Stimulated activated CD8-positive, alpha-beta memory T cell treated with anti-CD3 and anti-CD28 coated beads, Interleukin-15, amount 100 ng/mL, for 4 hours (primary cell): ENCODE data around the gene PYROXD2.

Source experiments
- DNase-seq, 2 donors: peaks; one replicate each; pipeline ENCODE4 v3.0.0-alpha.2; 2020; ENCODE audit warnings: low read depth in 2 of 2

The PYROXD2 gene

GRCh38 chr10:98415731-98416119 is 743 bp upstream of the PYROXD2 start:
- no peak for DNase-seq

DNA sequence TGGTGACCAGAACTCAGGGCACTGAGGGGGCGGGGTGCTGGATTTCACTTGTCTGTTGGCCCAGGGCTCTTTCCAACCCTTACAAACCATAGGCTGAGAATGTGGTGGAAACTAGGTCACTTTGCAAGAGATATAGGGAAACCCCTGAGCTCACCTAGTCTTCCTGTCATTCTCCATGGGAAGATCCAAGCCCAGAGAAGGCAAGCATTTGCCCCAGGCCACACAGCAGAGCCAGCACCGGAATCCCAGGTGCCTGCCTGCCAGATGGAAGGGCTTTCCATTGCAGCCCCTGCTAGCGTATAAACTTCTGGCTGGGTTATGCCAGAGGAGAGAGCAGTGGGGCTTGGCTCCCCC is 427 bp downstream of the PYROXD2 start:
- DNase-seq, result no peak

DNA sequence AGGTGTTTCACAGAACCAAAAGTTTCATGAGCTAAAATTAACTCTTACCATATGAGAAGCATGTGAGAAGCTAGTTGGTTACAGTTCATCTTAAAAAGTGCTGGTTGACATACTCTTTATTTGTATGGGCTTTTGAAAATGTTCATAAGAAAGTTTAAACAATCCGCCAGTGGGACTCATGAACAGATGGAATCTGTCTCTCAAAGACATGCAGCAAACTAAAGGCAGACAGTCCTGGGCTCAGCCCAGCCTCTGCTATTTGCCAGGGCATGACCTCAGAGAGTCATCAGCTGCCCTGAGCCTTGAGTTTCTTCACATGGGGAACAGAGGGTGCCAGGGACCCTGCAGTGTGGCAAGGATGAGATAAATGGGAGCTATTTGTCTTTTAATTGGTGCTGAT is 3.2 kb downstream of the PYROXD2 start:
- no peak for DNase-seq

DNA sequence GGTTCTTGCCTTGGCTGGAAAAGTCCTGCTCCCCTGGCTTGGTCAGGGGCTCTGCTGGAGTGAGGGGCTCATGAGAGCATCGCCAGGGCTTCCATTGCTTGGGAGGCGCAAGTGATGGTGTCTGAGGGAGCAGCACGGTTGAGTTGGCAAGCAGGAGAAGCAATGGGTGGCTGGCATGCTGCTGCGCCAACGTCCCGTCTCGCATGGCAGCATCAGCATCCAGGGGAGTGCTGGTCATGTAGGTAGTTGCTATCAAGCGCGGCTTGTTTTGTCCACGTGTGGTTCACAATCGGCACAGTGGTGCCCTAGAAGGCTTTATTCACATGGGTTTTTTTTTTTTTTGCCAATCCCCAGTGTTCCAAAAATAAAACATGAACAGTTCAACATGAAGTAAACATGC is 3.8 kb downstream of the PYROXD2 start:
- no peak for DNase-seq

DNA sequence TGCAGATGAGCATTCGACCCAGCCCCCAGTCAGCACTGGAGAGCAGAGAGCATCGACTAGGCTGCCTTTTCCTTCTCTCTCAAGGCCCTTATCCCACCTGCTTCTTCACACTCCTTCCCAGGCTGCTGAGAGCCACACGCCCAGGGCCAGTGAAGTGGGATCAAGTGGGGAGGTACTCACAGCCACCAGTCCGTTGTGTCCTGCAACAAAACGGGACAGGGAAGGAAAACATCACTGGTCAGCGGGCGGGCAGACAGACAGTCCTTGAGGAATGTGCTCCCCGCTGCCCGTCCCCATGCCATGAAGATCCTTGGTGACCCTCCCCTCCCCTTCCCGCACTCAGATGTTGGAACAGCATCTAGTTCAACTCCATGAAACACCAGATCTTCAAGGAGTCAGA is 4.2 kb downstream of the PYROXD2 start:
- DNase-seq, result no peak

GRCh38 chr10:98410135-98410743 is 4.7 kb downstream of the PYROXD2 start:
- no peak for DNase-seq

GRCh38 chr10:98408799-98409198 is 6.2 kb downstream of the PYROXD2 start:
- no peak for DNase-seq

DNA sequence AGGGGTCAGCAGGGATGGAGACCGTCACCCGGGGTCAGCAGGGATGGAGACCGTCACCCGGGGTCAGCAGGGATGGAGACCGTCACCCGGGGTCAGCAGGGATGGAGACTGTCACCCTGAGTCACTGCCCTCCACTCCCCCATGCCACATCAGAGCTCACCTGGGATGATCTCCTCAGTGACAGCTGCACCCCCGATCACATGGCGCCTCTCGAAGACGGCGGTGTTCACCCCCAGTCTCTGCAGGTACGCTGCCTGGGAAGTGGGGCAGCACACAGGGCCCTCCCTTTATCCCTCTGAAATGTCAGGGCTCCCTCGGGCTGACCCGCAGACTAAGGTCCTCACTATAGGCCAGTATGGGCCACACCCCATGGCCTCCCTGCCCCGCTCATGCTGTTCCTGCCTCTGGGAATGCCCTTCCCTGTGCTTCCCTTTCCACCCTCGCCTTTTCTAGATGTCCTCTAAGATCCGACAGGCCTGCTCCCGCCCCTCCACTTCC is 7.2 kb downstream of the PYROXD2 start:
- DNase-seq, result no peak

DNA sequence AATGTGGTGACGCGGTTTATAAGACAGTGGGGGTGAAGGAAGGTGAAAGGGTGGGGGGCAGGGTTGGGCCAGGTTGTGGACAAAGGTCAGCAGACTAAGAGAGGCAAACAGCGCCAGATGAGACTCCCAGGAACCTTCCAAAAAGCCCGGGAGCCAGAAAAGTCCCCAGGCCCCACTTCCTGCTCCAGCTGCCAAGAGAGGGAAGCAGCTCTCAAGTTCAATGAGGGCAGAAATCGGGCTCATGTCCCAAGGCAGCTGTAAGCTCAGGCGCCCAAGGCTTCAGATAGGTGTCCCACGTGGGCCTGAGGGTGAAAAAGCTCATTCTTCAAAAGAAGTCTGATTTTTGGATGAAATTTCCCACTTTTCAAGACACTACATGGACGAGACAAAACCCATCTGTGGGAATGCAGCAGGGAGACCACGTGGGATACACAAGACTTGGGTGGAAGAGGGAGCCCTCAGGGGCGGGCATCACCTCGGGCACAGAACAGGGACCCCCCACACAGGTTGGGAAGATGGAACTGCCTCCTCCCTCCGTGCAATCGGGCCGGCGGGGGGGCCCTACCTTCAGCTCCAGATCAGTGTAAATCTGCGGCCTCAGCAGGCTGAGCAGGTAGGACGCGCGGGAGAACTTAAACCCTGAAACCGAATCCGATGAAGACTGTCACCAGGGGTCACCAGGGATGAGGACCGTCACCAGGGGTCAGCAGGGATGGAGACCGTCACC is 7.8 kb downstream of the PYROXD2 start:
- DNase-seq, result no peak

DNA sequence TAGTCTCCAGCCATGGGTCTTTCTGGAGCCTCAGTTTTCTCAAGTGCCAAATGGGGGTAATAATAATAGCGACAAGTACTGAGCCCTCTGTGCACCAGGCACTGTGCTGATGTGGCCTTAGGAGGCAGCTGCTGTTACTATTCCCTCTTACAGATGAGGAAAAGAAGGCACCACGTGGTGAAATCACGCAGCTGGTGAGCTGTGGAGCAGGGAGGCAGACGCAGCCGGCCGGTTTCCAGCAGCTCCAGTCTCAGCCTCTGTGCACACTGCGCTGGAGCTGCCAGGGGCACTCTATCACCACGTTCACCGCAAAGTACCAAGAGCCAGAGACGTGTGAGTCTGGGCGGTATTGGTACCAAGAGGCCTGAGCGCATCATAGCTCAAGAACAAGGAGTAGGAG is 9.6 kb downstream of the PYROXD2 start:
- DNase-seq, result no peak

DNA sequence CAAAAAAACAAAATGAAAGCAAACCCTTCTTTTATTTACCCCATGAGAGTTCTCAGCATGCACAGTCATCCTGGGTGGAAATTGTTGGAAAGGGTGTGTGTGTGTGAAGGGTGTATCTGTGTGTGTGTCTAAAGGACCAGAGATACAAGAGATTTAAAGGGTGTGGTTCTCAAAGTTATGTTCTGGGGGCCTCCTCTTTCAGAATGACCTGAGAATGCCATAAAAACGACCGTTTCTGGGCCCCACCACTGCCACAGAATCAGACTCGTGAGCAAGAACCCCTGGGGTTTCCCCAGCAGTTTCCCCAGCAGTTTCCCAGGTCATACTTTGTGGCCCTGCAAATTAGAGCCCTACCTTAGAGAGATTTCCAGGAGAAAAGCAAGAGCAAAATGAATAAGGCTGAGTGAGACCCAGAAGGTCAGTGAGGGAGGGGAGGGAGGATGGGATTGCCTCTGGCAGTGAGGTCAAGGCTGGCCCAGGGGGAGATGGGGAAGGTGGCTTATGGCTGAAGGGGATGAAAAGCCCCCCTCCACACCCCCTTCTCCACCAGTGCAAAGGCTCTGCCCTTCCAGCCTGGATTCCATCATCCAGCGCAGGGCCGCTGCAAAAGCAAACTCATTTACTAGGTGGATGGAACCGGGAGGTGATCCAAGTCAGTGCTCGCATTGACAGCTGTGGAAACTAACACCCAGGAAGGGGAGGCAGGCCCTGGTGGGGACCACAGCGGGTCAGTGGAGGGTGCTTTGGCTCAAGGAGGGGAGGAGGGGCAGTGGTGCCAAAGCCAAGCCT is 10.2 kb downstream of the PYROXD2 start:
- DNase-seq, result no peak

DNA sequence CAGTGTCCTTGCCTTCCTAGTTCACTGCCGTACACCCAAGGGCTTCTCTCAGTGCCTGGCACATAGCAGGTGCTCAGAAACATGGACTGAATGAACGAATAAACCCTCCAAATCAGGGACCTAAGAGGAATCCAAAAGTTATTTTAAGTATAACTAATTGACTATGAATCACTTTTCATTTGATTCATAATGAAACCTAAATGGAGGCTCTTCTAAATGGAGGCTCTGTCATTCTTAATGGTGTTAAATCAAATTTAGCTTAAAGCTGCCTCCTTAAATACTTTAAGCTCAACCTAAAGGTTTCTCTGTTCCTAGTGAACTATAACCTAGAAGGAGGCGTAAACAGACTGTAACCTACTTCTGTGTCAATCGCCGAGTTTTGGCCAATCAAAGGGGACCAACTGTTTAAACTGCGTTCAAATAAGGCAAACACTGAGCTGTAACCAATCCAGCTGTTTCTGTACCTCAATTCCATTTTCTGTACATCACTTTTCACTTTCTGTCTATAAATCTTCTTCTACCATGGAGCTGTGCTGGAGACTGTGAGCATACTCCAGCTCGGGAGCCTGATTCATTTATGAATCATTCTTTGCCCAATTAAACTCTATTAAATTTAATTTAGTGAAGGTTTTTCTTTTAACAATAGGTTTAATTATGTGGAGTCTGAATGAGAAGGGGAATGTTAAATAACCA is 11.0 kb downstream of the PYROXD2 start:
- DNase-seq, result no peak

DNA sequence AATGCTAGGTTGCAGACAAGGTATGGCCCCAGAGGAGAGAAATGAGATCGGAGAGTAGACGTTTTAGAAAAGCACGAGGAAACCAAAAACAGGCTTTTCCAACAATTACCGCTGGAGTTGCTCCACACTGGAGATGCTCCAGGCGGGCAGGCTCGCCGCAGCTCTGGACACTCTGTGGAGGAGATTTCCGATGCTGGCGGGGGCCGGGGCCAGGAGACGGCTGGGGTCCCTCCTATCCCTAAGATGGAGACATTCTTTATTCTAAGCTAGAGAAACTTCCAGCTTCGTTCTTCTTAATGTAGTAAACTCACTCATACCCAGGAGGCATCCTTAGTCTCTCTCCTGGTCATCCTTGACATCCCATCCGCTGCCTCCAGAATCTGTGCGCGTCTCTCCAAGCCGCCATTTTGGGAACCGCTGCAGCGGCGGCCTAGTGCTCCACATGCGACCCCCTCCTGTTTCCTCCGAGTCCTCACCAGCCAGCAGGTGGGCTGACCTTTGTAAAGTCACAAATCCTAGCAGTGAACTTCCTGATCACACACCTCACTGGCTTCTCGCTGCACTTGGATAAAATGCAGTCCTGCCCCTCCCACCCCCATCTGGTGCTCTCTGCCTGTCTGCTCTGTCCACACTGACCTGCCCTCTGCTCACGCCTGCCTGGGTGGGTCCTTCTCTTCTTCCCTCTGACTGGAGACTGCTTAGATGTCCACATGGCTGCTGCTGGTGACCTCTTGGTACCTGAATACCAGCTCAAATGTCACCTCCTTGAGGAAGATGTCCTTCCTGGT is 11.9 kb downstream of the PYROXD2 start:
- DNase-seq, result no peak

DNA sequence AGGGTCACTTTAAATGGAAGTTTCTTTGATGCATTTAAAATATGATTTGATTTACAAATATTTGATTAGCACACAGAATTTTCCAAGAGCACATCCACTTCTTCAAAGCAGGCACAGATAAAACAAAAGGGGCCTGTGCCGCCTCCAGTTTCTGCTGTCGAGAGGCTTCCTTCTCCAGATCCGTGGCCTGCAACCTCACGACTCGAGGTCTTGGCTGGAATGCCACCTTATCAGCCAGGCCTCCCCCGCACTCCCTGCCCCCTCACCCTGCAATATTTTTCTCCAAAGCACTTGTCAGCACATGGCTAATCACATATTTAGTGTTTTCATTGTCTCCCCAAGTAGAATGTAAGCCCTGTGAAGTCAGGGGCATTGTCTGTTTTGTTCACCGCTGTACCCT is 12.5 kb downstream of the PYROXD2 start:
- no peak for DNase-seq

- no peak for DNase-seq
These were observed 14.5 kb downstream of the PYROXD2 start for GRCh38 chr10:98400482-98400881.

- DNase-seq, result no peak
These were observed 15.2 kb downstream of the PYROXD2 start for GRCh38 chr10:98399784-98400183.

DNA sequence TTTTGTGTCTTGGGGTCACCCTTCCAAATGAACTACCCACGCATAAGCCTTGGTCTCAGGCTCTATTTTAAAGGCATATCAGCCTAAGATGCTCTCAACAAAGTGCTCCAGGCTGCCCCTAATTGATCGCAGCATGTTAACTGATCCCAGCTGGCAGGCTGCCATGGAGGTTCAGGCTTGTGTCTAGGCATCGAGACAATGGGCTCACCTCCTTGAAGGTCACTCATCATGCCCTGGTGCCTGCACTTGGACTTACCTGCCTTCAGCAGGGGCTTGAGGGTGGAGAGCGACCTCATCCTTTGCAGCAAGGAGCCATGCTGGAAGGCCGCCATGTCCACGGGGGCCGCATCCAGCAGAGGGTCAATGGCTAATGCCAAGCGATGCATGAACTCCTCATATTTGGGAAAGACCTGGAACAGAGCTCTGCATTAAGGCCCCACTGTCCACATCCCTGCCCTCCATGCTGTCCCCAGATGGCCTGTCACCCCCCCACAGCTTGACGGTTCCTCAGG is 17.8 kb downstream of the PYROXD2 start:
- DNase-seq, result no peak

GRCh38 chr10:98396096-98397063 is 18.6 kb downstream of the PYROXD2 start:
- DNase-seq, result no peak

DNA sequence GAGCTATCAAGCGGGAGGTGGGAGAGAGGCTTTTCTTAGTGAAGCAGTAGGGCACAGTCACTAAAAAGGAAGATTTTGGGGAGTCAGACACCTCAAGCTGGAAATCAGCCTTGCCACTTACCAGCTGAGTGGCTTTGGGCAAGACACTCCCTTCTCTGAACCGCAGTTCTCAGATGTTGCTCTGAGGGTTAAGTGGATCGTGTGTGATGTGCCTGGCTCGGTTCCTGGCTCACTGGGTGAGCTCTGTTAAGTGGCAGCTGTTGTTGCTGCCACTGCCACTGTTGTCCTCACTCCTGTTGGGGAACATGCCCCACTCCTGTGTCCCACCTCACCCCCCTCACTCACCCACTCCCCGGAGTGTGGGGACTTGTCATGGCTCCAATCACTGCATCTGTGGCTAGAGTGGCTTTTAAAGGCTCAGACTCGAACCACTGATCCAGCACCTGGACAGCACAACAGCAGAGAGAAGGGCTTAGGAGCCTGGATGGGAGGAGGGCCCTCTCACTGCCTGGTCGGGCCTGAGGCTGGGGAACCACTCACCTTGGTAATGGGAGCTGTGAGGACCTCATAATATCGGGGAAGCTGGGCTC is 20.0 kb downstream of the PYROXD2 start:
- DNase-seq, result no peak

DNA sequence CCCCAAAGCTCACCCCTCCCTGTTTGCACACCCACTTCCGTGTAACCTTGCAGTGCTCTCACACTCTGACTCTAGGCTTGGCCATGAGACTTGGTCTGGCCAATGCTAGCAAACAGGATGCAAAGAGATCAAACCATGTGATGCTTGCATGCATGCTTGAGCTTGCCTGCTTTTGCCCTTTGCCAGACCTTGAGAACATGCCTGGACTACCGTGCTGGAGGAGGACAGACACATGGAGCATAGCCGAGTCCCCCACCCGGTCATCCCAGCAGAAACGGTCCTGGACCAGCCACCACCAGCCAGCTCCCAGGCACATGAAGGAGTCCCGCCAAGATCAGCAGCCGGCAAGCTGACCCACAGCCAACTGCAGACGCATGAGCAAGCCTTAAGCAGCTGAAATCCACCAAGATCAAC is 23.4 kb downstream of the PYROXD2 start:
- DNase-seq, result no peak
